H9 (cell line): ENCODE measurements around the gene ZDHHC11. TPM values are rescaled to one million over a fixed set of nuclear protein-coding genes. Genes with fewer than 3 reads are reported as not detected.

Source experiments
- DNase-seq: peaks from one replicate; pipeline ENCODE4 v3.0.0-alpha.2; 2017
- H2AFZ ChIP-seq: one replicate; pipeline ENCODE4 v1.6.1; 2013; ENCODE audit warnings: mild to moderate bottlenecking, low read length, control low read depth, moderate library complexity
- H2AK5ac ChIP-seq: 2 replicates; pipeline ENCODE4 v1.6.1; 2013; ENCODE audit warnings: low read length, control low read depth, mixed read lengths; ENCODE audit not compliant: insufficient read length
- H2BK120ac ChIP-seq: one replicate; pipeline ENCODE4 v1.6.1; 2013; ENCODE audit warnings: low read depth, mild to moderate bottlenecking, low read length, control low read depth, inconsistent platforms; ENCODE audit not compliant: poor library complexity, severe bottlenecking
- H2BK12ac ChIP-seq: 2 replicates; pipeline ENCODE4 v1.6.1; 2013; ENCODE audit warnings: low read length, control low read depth, mixed read lengths, low read depth; ENCODE audit not compliant: insufficient read length
- H2BK15ac ChIP-seq: 2 replicates; pipeline ENCODE4 v1.6.1; 2013; ENCODE audit warnings: low read depth, low read length, control low read depth
- H2BK20ac ChIP-seq: one replicate; pipeline ENCODE4 v1.6.1; 2013; ENCODE audit warnings: low read depth, mild to moderate bottlenecking, low read length, control low read depth, inconsistent platforms; ENCODE audit not compliant: poor library complexity, severe bottlenecking
- H2BK5ac ChIP-seq: 2 replicates; pipeline ENCODE4 v1.6.1; 2013; ENCODE audit warnings: low read length, control low read depth, mixed read lengths; ENCODE audit not compliant: insufficient read length
- H3K14ac ChIP-seq: 2 replicates; pipeline ENCODE4 v1.6.1; 2013; ENCODE audit warnings: low read length, control low read depth; ENCODE audit not compliant: insufficient read depth
- H3K18ac ChIP-seq: 2 replicates; pipeline ENCODE4 v1.6.1; 2013; ENCODE audit warnings: low read depth, mild to moderate bottlenecking, mixed read lengths, low read length, control low read depth; ENCODE audit not compliant: insufficient read length
- H3K23ac ChIP-seq: 2 replicates; pipeline ENCODE4 v1.6.1; 2013; ENCODE audit warnings: low read length, control low read depth, mixed read lengths, low read depth; ENCODE audit not compliant: insufficient read length
- H3K23me2 ChIP-seq: 2 replicates; pipeline ENCODE4 v1.6.1; 2013; ENCODE audit warnings: low read depth, mild to moderate bottlenecking, mixed read lengths, low read length, control low read depth; ENCODE audit not compliant: insufficient read length, poor library complexity, severe bottlenecking
- H3K27ac ChIP-seq: 2 replicates; pipeline ENCODE4 v1.5.1; 2013; ENCODE audit warnings: low read length, control low read depth, mixed read lengths, low read depth; ENCODE audit not compliant: insufficient read length
- H3K27me3 ChIP-seq: 2 replicates; pipeline ENCODE4 v1.6.1; 2013; ENCODE audit warnings: low read length, control low read depth, inconsistent platforms; ENCODE audit not compliant: insufficient read depth
- H3K4ac ChIP-seq: 2 replicates; pipeline ENCODE4 v1.6.1; 2013; ENCODE audit warnings: low read depth, mild to moderate bottlenecking, control low read depth, inconsistent platforms, low read length, moderate library complexity
- H3K4me1 ChIP-seq: 2 replicates; pipeline ENCODE4 v1.6.1; 2013; ENCODE audit warnings: low read length, control low read depth, inconsistent platforms; ENCODE audit not compliant: insufficient read depth
- H3K4me2 ChIP-seq: 2 replicates; pipeline ENCODE4 v1.6.1; 2013; ENCODE audit warnings: low read length, control low read depth, mixed read lengths; ENCODE audit not compliant: insufficient read length, insufficient read depth
- H3K56ac ChIP-seq: 2 replicates; pipeline ENCODE4 v1.6.1; 2013; ENCODE audit warnings: low read depth, mild to moderate bottlenecking, mixed read lengths, low read length, control low read depth; ENCODE audit not compliant: insufficient read length
- H3K79me1 ChIP-seq: 2 replicates; pipeline ENCODE4 v1.6.1; 2013; ENCODE audit warnings: low read depth, mild to moderate bottlenecking, moderate library complexity, low read length, control low read depth, inconsistent platforms; ENCODE audit not compliant: insufficient read depth, poor library complexity, severe bottlenecking
- H3K79me2 ChIP-seq: 2 replicates; pipeline ENCODE4 v1.6.1; 2013; ENCODE audit warnings: low read length, control low read depth, inconsistent platforms; ENCODE audit not compliant: insufficient read depth
- H3K9ac ChIP-seq: 2 replicates; pipeline ENCODE4 v1.6.1; 2013; ENCODE audit warnings: low read length, control low read depth, mixed read lengths; ENCODE audit not compliant: insufficient read length; ENCODE audit errors: extremely low read depth
- H3K9me3 ChIP-seq: one replicate; pipeline ENCODE4 v1.6.1; 2013; ENCODE audit warnings: low read depth, low read length, inconsistent platforms; ENCODE audit not compliant: control insufficient read depth
- H3T11ph ChIP-seq: one replicate; pipeline ENCODE4 v1.6.1; 2013; ENCODE audit warnings: mild to moderate bottlenecking, low read length, control low read depth, inconsistent platforms
- H4K20me1 ChIP-seq: one replicate; pipeline ENCODE4 v1.6.1; 2013; ENCODE audit not compliant: control insufficient read depth, insufficient read length, insufficient read depth
- H4K5ac ChIP-seq: 2 replicates; pipeline ENCODE4 v1.6.1; 2013; ENCODE audit warnings: low read depth, mild to moderate bottlenecking, mixed read lengths, low read length, control low read depth; ENCODE audit not compliant: insufficient read length
- H4K8ac ChIP-seq: replicated peaks from 2 replicates; pipeline ENCODE4 v1.6.1; 2013; ENCODE audit warnings: low read length, control low read depth, mixed read lengths, low read depth; ENCODE audit not compliant: insufficient read length
- H4K91ac ChIP-seq: 2 replicates; pipeline ENCODE4 v1.6.1; 2013; ENCODE audit warnings: low read depth, mild to moderate bottlenecking, moderate library complexity, mixed read lengths, low read length, control low read depth; ENCODE audit not compliant: insufficient read length
- H3K27ac Mint-ChIP-seq, 3 experiments: 2 replicates in 2 of 3; 3 replicates in 1 of 3; pipeline ENCODE4 v1.8.0; 2020 to 2021; ENCODE audit warnings: mixed read lengths in 3 of 3, mild to moderate bottlenecking in 1 of 3, moderate library complexity in 1 of 3
- H3K27me3 Mint-ChIP-seq: 2 replicates; pipeline ENCODE4 v1.8.0; 2021; ENCODE audit warnings: low read depth, mild to moderate bottlenecking, moderate library complexity, mixed read lengths
- H3K36me3 Mint-ChIP-seq, 3 experiments: 2 replicates in 2 of 3; 3 replicates in 1 of 3; pipeline ENCODE4 v1.8.0; 2020 to 2021; ENCODE audit warnings: low read depth in 3 of 3, mixed read lengths in 3 of 3; ENCODE audit not compliant: insufficient read depth in 1 of 3
- H3K4me1 Mint-ChIP-seq, 2 experiments: 2 replicates each; pipeline ENCODE4 v1.8.0; 2020; ENCODE audit warnings: mixed read lengths in 2 of 2
- H3K4me3 Mint-ChIP-seq, 2 experiments: 2 replicates in 1 of 2; 3 replicates in 1 of 2; pipeline ENCODE4 v1.8.0; 2020 to 2021; ENCODE audit warnings: mild to moderate bottlenecking in 2 of 2, mixed read lengths in 2 of 2, moderate library complexity in 1 of 2
- H3K9me3 Mint-ChIP-seq, 2 experiments: 2 replicates in 1 of 2; 3 replicates in 1 of 2; pipeline ENCODE4 v1.8.0; 2020; ENCODE audit warnings: mild to moderate bottlenecking in 2 of 2, mixed read lengths in 2 of 2, moderate library complexity in 1 of 2
- CTCF ChIP-seq: fragments of 200-600 bp; sonication (generic); conservative IDR thresholded peaks from 3 replicates; pipeline ENCODE4 v1.8.0; 2021; ENCODE audit warnings: antibody characterized with exemption, mild to moderate bottlenecking
- WGBS: extraction: QIAGEN DNeasy Blood & Tissue Kit; methylation state at CpG from one replicate; pipeline ENCODE4 v1.1.7; 2013; ENCODE audit warnings: missing lambda C conversion rate, low lambda C conversion rate, mixed read lengths; ENCODE audit not compliant: insufficient read length; ENCODE audit errors: extremely low coverage; 5-methylcytosine and 5-hydroxymethylcytosine counted together
- total RNA-seq: library from RNA; stranded (reverse); gene quantifications from 2 replicates; pipeline ENCODE4 v1.2.1, GENCODE V29; 2021

ZDHHC11 gene
- total RNA-seq, 1 experiment from 2014 or later = 37.6 TPM

- Mint-ChIP-seq H3K27ac (no peak overlapping the region; a peak in 2 of 7 replicates), H3K4me3 (no peak overlapping the region), H3K36me3 (peaks cover 88 to 100% (median 99%) of the 10 kb centered on the region in 3 experiments), H3K9me3 (no peaks in the 10 kb centered on the region; a peak in 2 of 5 replicates), H3K4me1 (peaks cover 2 to 3% of the 10 kb centered on the region in 2 experiments; a peak in 2 of 4 replicates), H3K27me3 (no peaks in the 10 kb centered on the region)
- Histone ChIP-seq H3K23ac (no peak overlapping the region), H3K18ac (no peak overlapping the region), H4K91ac (no peak overlapping the region), H3K4ac (no peak overlapping the region), H2BK12ac (no peak overlapping the region), H3K9me3 (no peaks in the 10 kb centered on the region), H3K27me3 (no peaks in the 10 kb centered on the region), H3T11ph (no peak overlapping the region), H2BK5ac (no peak overlapping the region), H3K27ac (no peak overlapping the region), H3K4me1 (no peaks in the 10 kb centered on the region), H3K9ac (no peak overlapping the region), H4K5ac (no peak overlapping the region), H2BK120ac (no peak overlapping the region), H2BK20ac (no peak overlapping the region), H2BK15ac (no peak overlapping the region), H3K23me2 (no peaks in the 10 kb centered on the region), H3K79me2 (peaks cover 24% of the 10 kb centered on the region; the same call in 1 of the 2 replicates), H2AK5ac (no peak overlapping the region), H3K14ac (no peak overlapping the region), H4K20me1 (peaks cover 5% of the 10 kb centered on the region), H3K4me2 (no peak overlapping the region), H2AFZ (no peak overlapping the region), H3K56ac (no peak overlapping the region), H3K79me1 (peaks cover 10% of the 10 kb centered on the region), H4K8ac (no peak overlapping the region)
- no CpG with 5 or more reads among the region's 13 CpGs for whole genome bisulfite sequencing
- no peak for TF ChIP-seq CTCF
- no peak for DNase-seq
These were observed 35.2 kb upstream of the ZDHHC11 start for GRCh38 chr5:886036-886435.
